Measurements from ENCODE around the gene PAPOLA.

- TF ChIP-seq CTCF (conservative IDR thresholded peaks at IDR 0.05) = no peak
- TF ChIP-seq ZFX (IDR thresholded peaks at IDR 0.05) = no peak
Observed at GRCh38 chr14:96461950-96462798, 40.0 kb upstream of the PAPOLA start.

All from C4-2B (cell line).